T-helper 22 cell (primary cell): ENCODE data around the gene SNCB.

Source experiments
- DNase-seq: peaks from one replicate; pipeline ENCODE4 v3.0.0-alpha.2; 2020; ENCODE audit warnings: low read depth

Gene SNCB

GRCh38 chr5:176660860-176661641 lies 30.7 kb upstream of the SNCB start:
- peak; percentile 47 for DNase-seq

- peak; percentile 9 for DNase-seq
These were observed 30.2 kb upstream of the SNCB start for GRCh38 chr5:176660530-176660859.

- no peak for DNase-seq
These were observed 29.6 kb upstream of the SNCB start for GRCh38 chr5:176659860-176660461.

GRCh38 chr5:176659512-176659839 lies 29.1 kb upstream of the SNCB start:
- DNase-seq = no peak

GRCh38 chr5:176658817-176659511 lies 28.6 kb upstream of the SNCB start:
- DNase-seq = no peak

GRCh38 chr5:176658007-176658599 lies 27.8 kb upstream of the SNCB start:
- DNase-seq = peak; percentile 13

- DNase-seq = no peak
These were observed 26.2 kb upstream of the SNCB start for GRCh38 chr5:176656467-176656990.

- no peak for DNase-seq
These were observed 24.5 kb upstream of the SNCB start for GRCh38 chr5:176654856-176655255.

- no peak for DNase-seq
These were observed 23.4 kb upstream of the SNCB start for GRCh38 chr5:176653401-176654385.

GRCh38 chr5:176652136-176652535 lies 21.8 kb upstream of the SNCB start:
- no peak for DNase-seq

GRCh38 chr5:176651472-176651980 lies 21.2 kb upstream of the SNCB start:
- no peak for DNase-seq

- DNase-seq = no peak
These were observed 20.1 kb upstream of the SNCB start for GRCh38 chr5:176650354-176650884.

GRCh38 chr5:176648474-176649194 lies 18.3 kb upstream of the SNCB start:
- DNase-seq = no peak

GRCh38 chr5:176647843-176648473 lies 17.6 kb upstream of the SNCB start:
- no peak for DNase-seq

- peak; percentile 97 for DNase-seq
These were observed 16.9 kb upstream of the SNCB start, which contains the start of gene TSPAN17 for GRCh38 chr5:176647030-176647842. Gene TSPAN17 (plus strand): TSS chr5:176647484. CDS start chr5:176647616, 132 bp downstream.

- no peak for DNase-seq
These were observed 16.3 kb upstream of the SNCB start for GRCh38 chr5:176646707-176647029.

GRCh38 chr5:176646049-176646706 lies 15.8 kb upstream of the SNCB start:
- no peak for DNase-seq

- DNase-seq = no peak
These were observed 14.7 kb upstream of the SNCB start for GRCh38 chr5:176644878-176645670.
